Activated CD4-positive, alpha-beta T cell treated with anti-CD3 and anti-CD28 coated beads for 36 hours (primary cell): Measurements from ENCODE around the gene ZYG11A. TPM values are rescaled to one million over a fixed set of nuclear protein-coding genes. Genes with fewer than 3 reads are reported as not detected.

ENCODE experiments used
- ATAC-seq: fragments of 200-7000 bp; cut with Tn5 transposase; one replicate; pipeline ENCODE4 v1.10.0; 2021; ENCODE audit warnings: mild to moderate bottlenecking, moderate library complexity
- CTCF ChIA-PET: fragments of 350-600 bp; sonication (Branson Sonifier 250); formaldehyde crosslinking; loops from one replicate; lab custom pipeline; 2021; ENCODE audit warnings: antibody characterized with exemption; lab: Charles Lee
- POLR2A ChIA-PET: fragments of 350-600 bp; sonication (Branson Sonifier 250); formaldehyde crosslinking; loops from one replicate; lab custom pipeline; 2021; ENCODE audit warnings: antibody characterized with exemption, inconsistent platforms; lab: Charles Lee
- DNase-seq: peaks from one replicate; pipeline ENCODE4 v3.0.0-alpha.2; 2020
- H3K27ac Mint-ChIP-seq: one replicate; pipeline ENCODE4 v1.8.0; 2021; ENCODE audit warnings: mixed read lengths
- H3K27me3 Mint-ChIP-seq: one replicate; pipeline ENCODE4 v1.8.0; 2021; ENCODE audit warnings: mixed read lengths
- H3K36me3 Mint-ChIP-seq: one replicate; pipeline ENCODE4 v1.8.0; 2021; ENCODE audit warnings: low read depth, mixed read lengths
- H3K4me1 Mint-ChIP-seq: one replicate; pipeline ENCODE4 v1.8.0; 2021; ENCODE audit warnings: mixed read lengths
- H3K4me3 Mint-ChIP-seq: one replicate; pipeline ENCODE4 v1.8.0; 2021; ENCODE audit warnings: mild to moderate bottlenecking, moderate library complexity, mixed read lengths
- H3K9me3 Mint-ChIP-seq: one replicate; pipeline ENCODE4 v1.8.0; 2021; ENCODE audit warnings: low read depth, mixed read lengths
- intact Hi-C, 2 experiments: fragments of 100-400 bp; cut with DNase I in 1 of 2; cut with micrococcal nuclease in 1 of 2; formaldehyde crosslinking; loops; one replicate each; pipeline versions ENCODE4 v1.14.2 to v1.15.1; 2022 to 2024; cut with DNase I, micrococcal nuclease
- total RNA-seq, 2 experiments: library from RNA; stranded (reverse); gene quantifications; one replicate each; pipeline ENCODE4 v1.2.3, GENCODE V29; 2021

Gene ZYG11A
- total RNA-seq, 2 experiments from 2014 or later, result 0.11 to 0.25 TPM

- no peaks in the 10 kb centered on the region for H3K9me3 Mint-ChIP-seq
- POLR2A ChIA-PET, result no interaction called here
Measured at GRCh38 chr1:52906135-52906603, 63.6 kb downstream of the ZYG11A start.

GRCh38 chr1:52907068-52907811 is 64.7 kb downstream of the ZYG11A start:
- Mint-ChIP-seq H3K9me3 (no peaks in the 10 kb centered on the region), H3K36me3 (peaks cover 4% of the 10 kb centered on the region), H3K27ac (no peak overlapping the region), H3K27me3 (no peaks in the 10 kb centered on the region), H3K4me3 (no peak overlapping the region), H3K4me1 (no peaks in the 10 kb centered on the region)
- intact Hi-C loops, result loop anchor here in 1 of 2 experiments (5.0 kb wide), 1 partner anchor 275 kb away; no protein-coding TSS in a partner anchor
- ATAC-seq (no peak), DNase-seq (no peak)
- POLR2A ChIA-PET, result no interaction called here
- CTCF ChIA-PET, result interaction anchor here (1.2 kb wide), 1 partner anchor 10 kb away, joined by 3 read pairs; no protein-coding TSS in a partner anchor

More at GRCh38 chr1:52906135-52906603, 63.6 kb downstream of the ZYG11A start:
- Mint-ChIP-seq H3K4me3 (no peak overlapping the region), H3K27ac (no peak overlapping the region), H3K4me1 (no peaks in the 10 kb centered on the region), H3K27me3 (no peaks in the 10 kb centered on the region), H3K36me3 (peaks cover 4% of the 10 kb centered on the region)
- DNase-seq (no peak), ATAC-seq (no peak)
- intact Hi-C loops, result loop anchor here in 1 of 2 experiments (5.0 kb wide), 1 partner anchor 276 kb away; no protein-coding TSS in a partner anchor
- CTCF ChIA-PET, result interaction anchor here (0.5 to 1.1 kb wide), 3 partner anchors 12 to 538 kb away, joined by 3 to 5 read pairs (median 3); no protein-coding TSS in a partner anchor

GRCh38 chr1:52907812-52908153 is 65.2 kb downstream of the ZYG11A start:
- H3K27me3 Mint-ChIP-seq, result no peaks in the 10 kb centered on the region
- POLR2A ChIA-PET, result no interaction called here
- intact Hi-C loops, result loop anchor here in 1 of 2 experiments (5.0 kb wide), 1 partner anchor 275 kb away; no protein-coding TSS in a partner anchor
- ATAC-seq, result no peak
- H3K9me3 Mint-ChIP-seq, result no peaks in the 10 kb centered on the region
- no peaks in the 10 kb centered on the region for H3K4me1 Mint-ChIP-seq
- H3K27ac Mint-ChIP-seq, result no peak overlapping the region
- peaks cover 4% of the 10 kb centered on the region for H3K36me3 Mint-ChIP-seq
- CTCF ChIA-PET, result interaction anchor here (1.2 kb wide), 1 partner anchor 10 kb away, joined by 3 read pairs; no protein-coding TSS in a partner anchor
- DNase-seq, result no peak
- no peak overlapping the region for H3K4me3 Mint-ChIP-seq

GRCh38 chr1:52911541-52911940 is 69.0 kb downstream of the ZYG11A start:
- H3K36me3 Mint-ChIP-seq, result peaks cover 4% of the 10 kb centered on the region
- no peak overlapping the region for H3K27ac Mint-ChIP-seq
- no peaks in the 10 kb centered on the region for H3K27me3 Mint-ChIP-seq
- DNase-seq (no peak), ATAC-seq (no peak)
- CTCF ChIA-PET, result interaction anchor here (1.1 kb wide), 1 partner anchor 8 kb away, joined by 3 read pairs; no protein-coding TSS in a partner anchor
- intact Hi-C loops, result no loop called here
- POLR2A ChIA-PET, result no interaction called here
- no peaks in the 10 kb centered on the region for H3K9me3 Mint-ChIP-seq
- no peaks in the 10 kb centered on the region for H3K4me1 Mint-ChIP-seq
- no peak overlapping the region for H3K4me3 Mint-ChIP-seq

- H3K4me1 Mint-ChIP-seq, result no peaks in the 10 kb centered on the region
- DNase-seq (no peak), ATAC-seq (no peak)
- ChIA-PET CTCF (no interaction called here), POLR2A (no interaction called here)
- no peaks in the 10 kb centered on the region for H3K9me3 Mint-ChIP-seq
- H3K27me3 Mint-ChIP-seq, result no peaks in the 10 kb centered on the region
- H3K27ac Mint-ChIP-seq, result no peak overlapping the region
- H3K36me3 Mint-ChIP-seq, result peaks cover 4% of the 10 kb centered on the region
- H3K4me3 Mint-ChIP-seq, result no peak overlapping the region
- intact Hi-C loops, result no loop called here
Measured at GRCh38 chr1:52913014-52913413, 70.5 kb downstream of the ZYG11A start.

- CTCF ChIA-PET, result no interaction called here
- H3K27ac Mint-ChIP-seq, result no peak overlapping the region
- no peak overlapping the region for H3K4me3 Mint-ChIP-seq
- no peaks in the 10 kb centered on the region for H3K27me3 Mint-ChIP-seq
- H3K36me3 Mint-ChIP-seq, result peaks cover 4% of the 10 kb centered on the region
- no peaks in the 10 kb centered on the region for H3K4me1 Mint-ChIP-seq
- POLR2A ChIA-PET, result no interaction called here
- intact Hi-C loops, result no loop called here
- ATAC-seq (peak; percentile 78), DNase-seq (peak; percentile 49)
- H3K9me3 Mint-ChIP-seq, result no peaks in the 10 kb centered on the region
Measured at GRCh38 chr1:52913537-52913936, 71.0 kb downstream of the ZYG11A start.

- Mint-ChIP-seq H3K4me3 (no peak overlapping the region), H3K9me3 (no peaks in the 10 kb centered on the region), H3K27ac (no peak overlapping the region), H3K4me1 (peaks cover 6% of the 10 kb centered on the region), H3K27me3 (no peaks in the 10 kb centered on the region), H3K36me3 (peaks cover 4% of the 10 kb centered on the region)
- ChIA-PET CTCF (no interaction called here), POLR2A (no interaction called here)
- ATAC-seq, result no peak
- intact Hi-C loops, result no loop called here
- DNase-seq, result no peak
Measured at GRCh38 chr1:52914463-52914862, 71.9 kb downstream of the ZYG11A start.

GRCh38 chr1:52915211-52915854 is 72.8 kb downstream of the ZYG11A start:
- POLR2A ChIA-PET, result no interaction called here
- CTCF ChIA-PET, result no interaction called here
- no peaks in the 10 kb centered on the region for H3K27me3 Mint-ChIP-seq
- H3K36me3 Mint-ChIP-seq, result no peaks in the 10 kb centered on the region
- no peak overlapping the region for H3K27ac Mint-ChIP-seq
- DNase-seq (no peak), ATAC-seq (no peak)
- intact Hi-C loops, result no loop called here
- H3K4me3 Mint-ChIP-seq, result no peak overlapping the region
- peaks cover 15% of the 10 kb centered on the region for H3K4me1 Mint-ChIP-seq
- H3K9me3 Mint-ChIP-seq, result no peaks in the 10 kb centered on the region

- H3K9me3 Mint-ChIP-seq, result no peaks in the 10 kb centered on the region
- no peak overlapping the region for H3K27ac Mint-ChIP-seq
- no peak for DNase-seq
- H3K4me3 Mint-ChIP-seq, result no peak overlapping the region
- intact Hi-C loops, result no loop called here
- H3K27me3 Mint-ChIP-seq, result no peaks in the 10 kb centered on the region
- peaks cover 20% of the 10 kb centered on the region for H3K4me1 Mint-ChIP-seq
- CTCF ChIA-PET, result no interaction called here
- H3K36me3 Mint-ChIP-seq, result no peaks in the 10 kb centered on the region
- no peak for ATAC-seq
- POLR2A ChIA-PET, result no interaction called here
Measured at GRCh38 chr1:52915855-52916220, 73.3 kb downstream of the ZYG11A start.

GRCh38 chr1:52916241-52916975 is 73.8 kb downstream of the ZYG11A start:
- H3K27me3 Mint-ChIP-seq, result no peaks in the 10 kb centered on the region
- POLR2A ChIA-PET, result no interaction called here
- intact Hi-C loops, result no loop called here
- H3K4me3 Mint-ChIP-seq, result no peak overlapping the region
- ATAC-seq (no peak), DNase-seq (no peak)
- H3K4me1 Mint-ChIP-seq, result peaks cover 21% of the 10 kb centered on the region
- CTCF ChIA-PET, result interaction anchor here (0.6 to 0.8 kb wide), 2 partner anchors 264 to 270 kb away, joined by 3 read pairs; no protein-coding TSS in a partner anchor
- no peak overlapping the region for H3K27ac Mint-ChIP-seq
- no peaks in the 10 kb centered on the region for H3K36me3 Mint-ChIP-seq
- H3K9me3 Mint-ChIP-seq, result no peaks in the 10 kb centered on the region

- ATAC-seq (no peak), DNase-seq (no peak)
- intact Hi-C loops, result no loop called here
- POLR2A ChIA-PET, result no interaction called here
- Mint-ChIP-seq H3K4me3 (no peak overlapping the region), H3K27ac (no peak overlapping the region), H3K9me3 (no peaks in the 10 kb centered on the region), H3K4me1 (peaks cover 24% of the 10 kb centered on the region), H3K36me3 (no peaks in the 10 kb centered on the region), H3K27me3 (no peaks in the 10 kb centered on the region)
- CTCF ChIA-PET, result interaction anchor here (0.6 to 0.8 kb wide), 3 partner anchors 10 to 269 kb away, joined by 3 read pairs; no protein-coding TSS in a partner anchor
Measured at GRCh38 chr1:52917156-52917555, 74.6 kb downstream of the ZYG11A start.
